Skin epidermis (tissue), 12 donors: Measurements from ENCODE around the gene ZWILCH.

Source experiments
- H3K27ac ChIP-seq, 21 experiments: fragments of 200-600 bp; sonication (generic) in 11 of 21; one replicate each; pipeline ENCODE4 v1.5.0; 2020; ENCODE audit warnings: mild to moderate bottlenecking in 3 of 21, inconsistent platforms in 2 of 21, moderate library complexity in 2 of 21
- H3K4me3 ChIP-seq, 7 experiments: fragments of 200-600 bp; sonication (generic) in 2 of 7; one replicate each; pipeline ENCODE4 v1.5.0; 2020; ENCODE audit warnings: inconsistent platforms in 2 of 7, mild to moderate bottlenecking in 2 of 7, moderate library complexity in 1 of 7

Gene ZWILCH

GRCh38 chr15:66515901-66516322 lies 10.8 kb downstream of the ZWILCH start:
- no peak overlapping the region for H3K27ac ChIP-seq
- no peak overlapping the region for H3K4me3 ChIP-seq

GRCh38 chr15:66523926-66524325 lies 18.8 kb downstream of the ZWILCH start:
- Histone ChIP-seq H3K27ac (no peak overlapping the region), H3K4me3 (no peak overlapping the region)

GRCh38 chr15:66524838-66525237 lies 19.7 kb downstream of the ZWILCH start:
- Histone ChIP-seq H3K4me3 (no peak overlapping the region), H3K27ac (no peak overlapping the region)

- H3K4me3 ChIP-seq: no peak overlapping the region
- no peak overlapping the region for H3K27ac ChIP-seq
Measured at GRCh38 chr15:66535056-66535455, 29.9 kb downstream of the ZWILCH start.

GRCh38 chr15:66542896-66543295 lies 37.8 kb downstream of the ZWILCH start:
- no peak overlapping the region for H3K4me3 ChIP-seq
- no peak overlapping the region for H3K27ac ChIP-seq

GRCh38 chr15:66545255-66545654 lies 40.1 kb downstream of the ZWILCH start:
- no peak overlapping the region for H3K27ac ChIP-seq
- H3K4me3 ChIP-seq: no peak overlapping the region

- no peak overlapping the region for H3K27ac ChIP-seq
- H3K4me3 ChIP-seq: no peak overlapping the region
Measured at GRCh38 chr15:66555685-66556084, 50.6 kb downstream of the ZWILCH start.

- no peak overlapping the region for H3K27ac ChIP-seq
- no peak overlapping the region for H3K4me3 ChIP-seq
Measured at GRCh38 chr15:66558271-66558670, 53.1 kb downstream of the ZWILCH start.

GRCh38 chr15:66560856-66561525 lies 55.9 kb downstream of the ZWILCH start:
- Histone ChIP-seq H3K27ac (no peak overlapping the region), H3K4me3 (no peak overlapping the region)

- H3K27ac ChIP-seq: no peak overlapping the region
- H3K4me3 ChIP-seq: no peak overlapping the region
Measured at GRCh38 chr15:66563126-66563525, 58.0 kb downstream of the ZWILCH start.

GRCh38 chr15:66563566-66564110 lies 58.5 kb downstream of the ZWILCH start:
- no peak overlapping the region for H3K4me3 ChIP-seq
- H3K27ac ChIP-seq: no peak overlapping the region

- H3K27ac ChIP-seq: no peak overlapping the region
- H3K4me3 ChIP-seq: no peak overlapping the region
Measured at GRCh38 chr15:66564136-66565041, 59.3 kb downstream of the ZWILCH start.

GRCh38 chr15:66565141-66565641 lies 60.1 kb downstream of the ZWILCH start:
- no peak overlapping the region for H3K27ac ChIP-seq

GRCh38 chr15:66565741-66566144 lies 60.6 kb downstream of the ZWILCH start, which contains the start of gene LCTL:
TSS of gene LCTL (minus strand) at chr15:66565998. CDS start at chr15:66565365, 633 bp downstream.
- no peak within 1 kb of the TSS for H3K27ac ChIP-seq
- no peak within 1 kb of the TSS for H3K4me3 ChIP-seq

More at GRCh38 chr15:66565141-66565641, 60.1 kb downstream of the ZWILCH start:
- H3K4me3 ChIP-seq: no peak overlapping the region

- Histone ChIP-seq H3K27ac (no peak overlapping the region), H3K4me3 (no peak overlapping the region)
Measured at GRCh38 chr15:66566963-66567531, 61.9 kb downstream of the ZWILCH start.

- Histone ChIP-seq H3K27ac (no peak overlapping the region), H3K4me3 (no peak overlapping the region)
Measured at GRCh38 chr15:66567897-66568296, 62.8 kb downstream of the ZWILCH start.

- Histone ChIP-seq H3K27ac (no peak overlapping the region), H3K4me3 (no peak overlapping the region)
Measured at GRCh38 chr15:66569461-66570137, 64.5 kb downstream of the ZWILCH start.

GRCh38 chr15:66570327-66570726 lies 65.2 kb downstream of the ZWILCH start:
- no peak overlapping the region for H3K4me3 ChIP-seq
- no peak overlapping the region for H3K27ac ChIP-seq

- Histone ChIP-seq H3K4me3 (no peak overlapping the region), H3K27ac (no peak overlapping the region)
Measured at GRCh38 chr15:66570842-66571478, 65.8 kb downstream of the ZWILCH start.
